GM20000 (cell line): ENCODE data around the gene IGF1R.

Experiments used
- DNase-seq: peaks from one replicate; pipeline ENCODE4 v3.0.0; 2012; ENCODE audit warnings: low spot score
- TF ChIP-seq, protein P1 (sequence below): IDR thresholded peaks from 2 replicates; pipeline ENCODE4 v1.5.1; 2012; ENCODE audit warnings: mild to moderate bottlenecking, control low read depth; ENCODE audit errors: extremely low read depth, missing control alignments

The IGF1R gene

GRCh38 chr15:98874773-98875172 lies 226.4 kb downstream of the IGF1R start:
- DNase-seq, result no peak

DNA sequence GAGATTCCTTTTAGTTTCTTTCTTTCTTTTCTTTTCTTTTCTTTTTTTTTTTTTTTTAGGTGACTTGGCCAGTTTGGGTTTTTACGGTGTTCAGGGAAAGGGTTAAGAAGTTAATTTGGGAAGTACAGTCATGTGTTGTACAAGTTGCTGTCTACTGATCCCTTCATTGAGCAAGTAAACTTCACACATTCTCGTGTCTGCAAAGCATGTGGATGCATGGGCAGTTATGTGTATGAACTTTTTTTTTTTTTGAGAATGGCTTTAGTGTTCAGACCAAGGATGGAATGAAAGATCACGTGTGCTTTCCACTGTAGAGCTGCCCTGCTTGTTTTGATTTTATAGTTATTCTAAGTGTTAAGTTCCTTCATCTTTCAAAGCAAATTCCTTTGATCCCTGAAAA lies 227.0 kb downstream of the IGF1R start:
- TF ChIP-seq, protein P1, sequence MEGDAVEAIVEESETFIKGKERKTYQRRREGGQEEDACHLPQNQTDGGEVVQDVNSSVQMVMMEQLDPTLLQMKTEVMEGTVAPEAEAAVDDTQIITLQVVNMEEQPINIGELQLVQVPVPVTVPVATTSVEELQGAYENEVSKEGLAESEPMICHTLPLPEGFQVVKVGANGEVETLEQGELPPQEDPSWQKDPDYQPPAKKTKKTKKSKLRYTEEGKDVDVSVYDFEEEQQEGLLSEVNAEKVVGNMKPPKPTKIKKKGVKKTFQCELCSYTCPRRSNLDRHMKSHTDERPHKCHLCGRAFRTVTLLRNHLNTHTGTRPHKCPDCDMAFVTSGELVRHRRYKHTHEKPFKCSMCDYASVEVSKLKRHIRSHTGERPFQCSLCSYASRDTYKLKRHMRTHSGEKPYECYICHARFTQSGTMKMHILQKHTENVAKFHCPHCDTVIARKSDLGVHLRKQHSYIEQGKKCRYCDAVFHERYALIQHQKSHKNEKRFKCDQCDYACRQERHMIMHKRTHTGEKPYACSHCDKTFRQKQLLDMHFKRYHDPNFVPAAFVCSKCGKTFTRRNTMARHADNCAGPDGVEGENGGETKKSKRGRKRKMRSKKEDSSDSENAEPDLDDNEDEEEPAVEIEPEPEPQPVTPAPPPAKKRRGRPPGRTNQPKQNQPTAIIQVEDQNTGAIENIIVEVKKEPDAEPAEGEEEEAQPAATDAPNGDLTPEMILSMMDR, result no peak
- DNase-seq, result no peak

More at GRCh38 chr15:98874773-98875172, 226.4 kb downstream of the IGF1R start:
- TF ChIP-seq, protein P1, result no peak

GRCh38 chr15:98876451-98877369 lies 228.4 kb downstream of the IGF1R start:
- no peak for DNase-seq
- TF ChIP-seq, protein P1, result no peak

DNA sequence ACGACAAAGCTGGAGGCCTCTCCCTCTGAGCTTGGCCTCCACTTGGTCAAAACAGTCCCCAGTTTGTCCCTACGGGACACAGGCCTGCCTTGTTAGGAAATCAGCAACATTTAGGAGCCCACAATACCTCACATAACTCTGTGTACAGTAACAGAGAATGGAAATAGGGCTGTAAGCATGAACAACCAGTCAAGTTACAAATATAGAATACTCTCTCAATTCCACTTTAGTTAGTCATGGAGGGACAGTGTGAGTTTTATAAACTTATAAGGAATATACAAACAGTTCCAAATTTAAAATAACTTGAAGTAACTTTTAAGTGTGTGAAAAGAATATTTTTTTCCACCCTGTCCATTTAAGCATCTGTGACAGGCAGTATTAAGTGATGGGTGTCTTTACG lies 229.8 kb downstream of the IGF1R start:
- TF ChIP-seq, protein P1, result no peak
- no peak for DNase-seq

- DNase-seq, result no peak
- TF ChIP-seq, protein P1, result no peak
Observed at GRCh38 chr15:98878862-98879261, 230.5 kb downstream of the IGF1R start.

- peak; percentile 65 for DNase-seq
- TF ChIP-seq, protein P1, result peak; percentile 16
Observed at GRCh38 chr15:98881526-98882520, 233.5 kb downstream of the IGF1R start.
